NB4 (cell line): Measurements from ENCODE around the gene PHYKPL.

Experiments used
- MYC ChIP-seq: IDR thresholded peaks from 2 replicates; pipeline ENCODE4 v1.6.1; 2011; ENCODE audit warnings: low read depth, low read length
- POLR2A ChIP-seq: IDR thresholded peaks from 2 replicates; pipeline ENCODE4 v1.6.1; 2011; ENCODE audit warnings: mild to moderate bottlenecking; ENCODE audit not compliant: insufficient read length; ENCODE audit errors: extremely low read depth
- TF ChIP-seq, protein P1 (sequence below): IDR thresholded peaks from one replicate; pipeline ENCODE4 v1.5.1; 2012; ENCODE audit warnings: low read depth, low read length
- TF ChIP-seq, protein P2 (sequence below): IDR thresholded peaks from 2 replicates; pipeline ENCODE4 v1.6.1; 2011; ENCODE audit warnings: low read depth, low read length

DNA sequence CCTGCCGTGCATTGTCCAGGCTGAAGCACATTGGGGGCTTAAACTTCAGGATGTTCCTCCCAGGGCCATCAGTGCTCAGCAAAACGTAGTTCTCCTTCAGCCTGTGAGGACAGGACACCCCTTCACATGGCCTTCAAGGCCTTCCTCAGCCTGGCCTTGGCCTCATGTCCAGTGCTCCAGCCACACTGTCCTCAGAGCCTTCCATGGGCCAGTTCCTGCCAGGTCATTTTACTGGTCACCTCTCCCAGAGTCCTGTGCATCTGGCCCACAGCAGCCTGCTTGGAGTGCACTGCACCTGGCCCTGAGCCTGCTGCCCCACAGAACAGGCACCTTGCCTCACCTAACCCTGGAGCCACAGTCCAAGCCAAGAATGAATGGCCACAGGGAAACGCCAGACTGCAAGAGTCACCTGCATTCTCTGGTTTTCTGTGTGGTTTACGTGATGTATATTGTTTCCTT, 19.6 kb downstream of the PHYKPL start:
- TF ChIP-seq, protein P1, sequence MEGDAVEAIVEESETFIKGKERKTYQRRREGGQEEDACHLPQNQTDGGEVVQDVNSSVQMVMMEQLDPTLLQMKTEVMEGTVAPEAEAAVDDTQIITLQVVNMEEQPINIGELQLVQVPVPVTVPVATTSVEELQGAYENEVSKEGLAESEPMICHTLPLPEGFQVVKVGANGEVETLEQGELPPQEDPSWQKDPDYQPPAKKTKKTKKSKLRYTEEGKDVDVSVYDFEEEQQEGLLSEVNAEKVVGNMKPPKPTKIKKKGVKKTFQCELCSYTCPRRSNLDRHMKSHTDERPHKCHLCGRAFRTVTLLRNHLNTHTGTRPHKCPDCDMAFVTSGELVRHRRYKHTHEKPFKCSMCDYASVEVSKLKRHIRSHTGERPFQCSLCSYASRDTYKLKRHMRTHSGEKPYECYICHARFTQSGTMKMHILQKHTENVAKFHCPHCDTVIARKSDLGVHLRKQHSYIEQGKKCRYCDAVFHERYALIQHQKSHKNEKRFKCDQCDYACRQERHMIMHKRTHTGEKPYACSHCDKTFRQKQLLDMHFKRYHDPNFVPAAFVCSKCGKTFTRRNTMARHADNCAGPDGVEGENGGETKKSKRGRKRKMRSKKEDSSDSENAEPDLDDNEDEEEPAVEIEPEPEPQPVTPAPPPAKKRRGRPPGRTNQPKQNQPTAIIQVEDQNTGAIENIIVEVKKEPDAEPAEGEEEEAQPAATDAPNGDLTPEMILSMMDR, result no peak
- TF ChIP-seq POLR2A (no peak), MYC (no peak)
- TF ChIP-seq, protein P2, sequence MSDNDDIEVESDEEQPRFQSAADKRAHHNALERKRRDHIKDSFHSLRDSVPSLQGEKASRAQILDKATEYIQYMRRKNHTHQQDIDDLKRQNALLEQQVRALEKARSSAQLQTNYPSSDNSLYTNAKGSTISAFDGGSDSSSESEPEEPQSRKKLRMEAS, result no peak
